Lung (tissue), 12 donors: Measurements from ENCODE around the gene GTF3C5. TPM values are rescaled to one million over a fixed set of nuclear protein-coding genes. Genes with fewer than 3 reads are reported as not detected.
"Not testable (repeated sequence)": the region's sequence is repeated elsewhere in the genome, so short reads cannot be mapped to it uniquely, and the experiment has no call there.

ENCODE experiments used
- ATAC-seq: fragments of 200-7000 bp; cut with Tn5 transposase; one replicate; pipeline ENCODE4 v1.9.1; 2020; ENCODE audit warnings: moderate number of reproducible peaks; ENCODE audit not compliant: insufficient read depth, low FRiP score
- DNase-seq, 3 donors: peaks; one replicate each; pipeline ENCODE4 v3.0.0-alpha.2; 2013 to 2017
- H3K27ac ChIP-seq, 2 donors: one replicate each; pipeline ENCODE4 v1.5.1; 2013; ENCODE audit warnings: mild to moderate bottlenecking in 2 of 2, moderate library complexity in 2 of 2, control low read depth in 1 of 2, inconsistent platforms in 1 of 2, low read depth in 1 of 2, low read length in 1 of 2
- H3K27me3 ChIP-seq, 3 donors: one replicate each; pipeline ENCODE4 v1.5.1; 2013; ENCODE audit warnings: low read length in 2 of 3; ENCODE audit not compliant: control insufficient read depth in 3 of 3, insufficient read depth in 3 of 3
- H3K36me3 ChIP-seq, 4 donors: one replicate each; pipeline ENCODE4 v1.5.1; 2013; ENCODE audit warnings: low read length in 4 of 4, mild to moderate bottlenecking in 1 of 4, moderate library complexity in 1 of 4; ENCODE audit not compliant: control insufficient read depth in 4 of 4, insufficient read depth in 4 of 4
- H3K4me1 ChIP-seq, 5 donors: one replicate each; pipeline ENCODE4 v1.5.1; 2013; ENCODE audit warnings: low read length in 5 of 5, mild to moderate bottlenecking in 2 of 5, moderate library complexity in 1 of 5; ENCODE audit not compliant: control insufficient read depth in 5 of 5, insufficient read depth in 5 of 5
- H3K4me3 ChIP-seq: one replicate; pipeline ENCODE4 v1.5.1; 2013; ENCODE audit warnings: mild to moderate bottlenecking, control low read depth, moderate library complexity
- H3K9ac ChIP-seq, 2 donors: one replicate each; pipeline ENCODE4 v1.5.1; 2013; ENCODE audit warnings: low read length in 2 of 2, control low read depth in 1 of 2; ENCODE audit not compliant: insufficient read depth in 1 of 2
- H3K9me3 ChIP-seq, 4 donors: one replicate each; pipeline ENCODE4 v1.5.1; 2013; ENCODE audit warnings: low read length in 3 of 4, mild to moderate bottlenecking in 1 of 4, moderate library complexity in 1 of 4; ENCODE audit not compliant: control insufficient read depth in 4 of 4, insufficient read depth in 3 of 4
- WGBS, 2 donors: extraction: QIAGEN DNeasy Blood & Tissue Kit; methylation state at CpG; one replicate each; pipeline ENCODE4 v1.1.7; 2013; 5-methylcytosine and 5-hydroxymethylcytosine counted together
- polyA plus RNA-seq, 2 donors: library from polyadenylated mRNA; stranded (reverse); fragments of 200-250 nt; gene quantifications; one replicate each; pipeline ENCODE4 v1.2.1, GENCODE V29; 2013
- total RNA-seq, 2 donors: library from RNA; depleted of rRNA in 1 of 2; stranded (reverse); fragments of >200 nt in 1 of 2; gene quantifications; one replicate each; pipeline ENCODE4 v1.2.1, GENCODE V29; 2014 to 2021
- TF ChIP-seq, protein P1 (sequence below): IDR thresholded peaks from 2 replicates; pipeline ENCODE4 v1.5.1; 2012; ENCODE audit warnings: mild to moderate bottlenecking; ENCODE audit errors: control extremely low read depth, extremely low read depth
- donor health status: control.
- donor health status: control.
- donor health status: Bipolar disorder and iron deficiency.
- donor health status: healthy.
- donor health status: DM: yes; HTN: yes; CAD: no.

GTF3C5 gene
- total and polyA plus RNA-seq, 4 donors, result 41.0 to 60.0 (median 45.5) TPM

- DNase-seq, result no peak
- Histone ChIP-seq H3K4me1 (peaks cover 0 to 1% (median 0%) of the 10 kb centered on the region in 5 donors), H3K36me3 (no peaks in the 10 kb centered on the region), H3K9ac (no peak overlapping the region), H3K9me3 (no peaks in the 10 kb centered on the region), H3K27me3 (no peaks in the 10 kb centered on the region), H3K27ac (no peak overlapping the region), H3K4me3 (no peak overlapping the region)
- TF ChIP-seq, protein P1, sequence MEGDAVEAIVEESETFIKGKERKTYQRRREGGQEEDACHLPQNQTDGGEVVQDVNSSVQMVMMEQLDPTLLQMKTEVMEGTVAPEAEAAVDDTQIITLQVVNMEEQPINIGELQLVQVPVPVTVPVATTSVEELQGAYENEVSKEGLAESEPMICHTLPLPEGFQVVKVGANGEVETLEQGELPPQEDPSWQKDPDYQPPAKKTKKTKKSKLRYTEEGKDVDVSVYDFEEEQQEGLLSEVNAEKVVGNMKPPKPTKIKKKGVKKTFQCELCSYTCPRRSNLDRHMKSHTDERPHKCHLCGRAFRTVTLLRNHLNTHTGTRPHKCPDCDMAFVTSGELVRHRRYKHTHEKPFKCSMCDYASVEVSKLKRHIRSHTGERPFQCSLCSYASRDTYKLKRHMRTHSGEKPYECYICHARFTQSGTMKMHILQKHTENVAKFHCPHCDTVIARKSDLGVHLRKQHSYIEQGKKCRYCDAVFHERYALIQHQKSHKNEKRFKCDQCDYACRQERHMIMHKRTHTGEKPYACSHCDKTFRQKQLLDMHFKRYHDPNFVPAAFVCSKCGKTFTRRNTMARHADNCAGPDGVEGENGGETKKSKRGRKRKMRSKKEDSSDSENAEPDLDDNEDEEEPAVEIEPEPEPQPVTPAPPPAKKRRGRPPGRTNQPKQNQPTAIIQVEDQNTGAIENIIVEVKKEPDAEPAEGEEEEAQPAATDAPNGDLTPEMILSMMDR, result no peak
- no peak for ATAC-seq
- 84 to 88% methylated on average over 6 of the region's 6 CpGs for WGBS, 2 donors
Observed at GRCh38 chr9:133089271-133089671, 58.5 kb downstream of the GTF3C5 start.

DNA sequence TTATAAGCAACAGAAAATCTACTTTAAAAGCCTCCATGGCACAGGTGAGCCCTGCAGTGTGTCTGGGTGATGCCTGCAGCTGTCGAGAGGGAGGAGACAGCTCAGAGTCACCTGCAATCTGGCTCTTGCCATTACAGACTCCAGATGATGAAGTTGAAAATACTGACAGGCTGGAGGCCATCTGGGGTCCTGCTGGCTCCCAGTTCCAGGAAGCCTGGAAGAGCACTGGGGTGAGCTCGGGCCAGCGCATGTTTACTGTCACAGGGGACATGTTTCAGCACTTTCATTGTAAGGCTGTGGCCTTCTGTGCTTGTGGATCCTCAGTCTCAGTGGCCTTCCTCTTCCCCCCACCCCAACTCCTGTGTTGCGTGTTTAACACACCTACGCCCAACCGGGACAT is 59.4 kb downstream of the GTF3C5 start:
- no peak for ATAC-seq

DNA sequence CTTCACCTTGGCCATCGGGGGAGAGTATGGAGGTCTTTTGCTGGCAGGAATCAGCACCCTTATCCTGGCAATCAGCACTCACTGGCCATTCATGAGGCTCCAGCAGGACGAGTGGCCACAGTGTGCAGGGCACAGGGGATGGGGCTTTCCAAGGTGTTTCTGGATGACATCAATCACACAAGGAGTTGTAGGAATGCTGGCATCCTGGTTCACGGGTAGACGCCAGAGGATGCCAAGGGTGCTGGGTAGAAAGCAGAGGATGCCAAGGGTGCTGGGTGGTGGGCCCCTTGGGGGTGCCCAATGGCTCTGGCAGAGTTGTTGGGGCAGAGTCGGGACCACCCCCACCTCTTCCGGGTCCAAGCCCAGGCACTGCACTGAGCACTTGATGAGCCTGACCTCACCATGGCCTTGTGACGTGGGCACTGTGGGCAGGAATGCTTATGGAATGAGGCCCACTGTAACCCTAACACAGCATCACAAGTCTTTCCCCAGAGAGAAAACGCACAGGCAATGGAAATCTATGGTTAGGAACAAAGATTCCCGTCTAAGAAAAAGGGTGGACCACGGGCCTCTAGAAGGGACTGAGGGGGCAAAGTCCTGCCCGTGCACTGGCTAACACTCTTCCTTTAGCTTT is 60.1 kb downstream of the GTF3C5 start:
- no peak overlapping the region for H3K9ac ChIP-seq
- ATAC-seq (no peak), DNase-seq (no peak)
- H3K27ac ChIP-seq, result no peak overlapping the region
- peaks cover 0 to 1% (median 0%) of the 10 kb centered on the region in 5 donors for H3K4me1 ChIP-seq
- peaks cover 0 to 2% (median 0%) of the 10 kb centered on the region in 4 donors for H3K36me3 ChIP-seq
- TF ChIP-seq, protein P1, result no peak
- H3K4me3 ChIP-seq, result no peak overlapping the region
- peaks cover 0 to 4% (median under 1%) of the 10 kb centered on the region in 4 donors for H3K9me3 ChIP-seq
- 80 to 84% methylated on average over 11 of the region's 11 CpGs for WGBS, 2 donors
- no peaks in the 10 kb centered on the region for H3K27me3 ChIP-seq

More for the DNA sequence above, 59.4 kb downstream of the GTF3C5 start:
- TF ChIP-seq, protein P1, result no peak
- Histone ChIP-seq H3K4me3 (no peak overlapping the region), H3K36me3 (no peaks in the 10 kb centered on the region), H3K27ac (no peak overlapping the region), H3K9ac (no peak overlapping the region), H3K9me3 (no peaks in the 10 kb centered on the region), H3K4me1 (peaks cover 0 to 1% (median 0%) of the 10 kb centered on the region in 5 donors), H3K27me3 (no peaks in the 10 kb centered on the region)
- WGBS, 2 donors, result 70 to 86% methylated on average over 6 of the region's 6 CpGs
- no peak for DNase-seq

GRCh38 chr9:133094351-133094750 is 63.6 kb downstream of the GTF3C5 start:
- not testable (repeated sequence) for H3K4me1 ChIP-seq, H3K4me3 ChIP-seq, DNase-seq, ATAC-seq, H3K9me3 ChIP-seq, H3K27ac ChIP-seq, H3K9ac ChIP-seq, H3K27me3 ChIP-seq
- peaks cover 17 to 30% (median 19%) of the 10 kb centered on the region in 4 donors for H3K36me3 ChIP-seq
- WGBS, 2 donors, result 86 to 87% methylated on average over 4 of the region's 4 CpGs
